GM12891 (cell line): Measurements from ENCODE around the gene SLC18A3.

Experiments
- POLR2A ChIP-seq: IDR thresholded peaks from 2 replicates; pipeline ENCODE4 v1.6.1; 2011; ENCODE audit warnings: low read depth, low read length, control low read depth
- POLR2AphosphoS5 ChIP-seq: IDR thresholded peaks from 2 replicates; pipeline ENCODE4 v1.6.1; 2011; ENCODE audit warnings: low read depth, low read length, control low read depth
- TAF1 ChIP-seq: IDR thresholded peaks from 2 replicates; pipeline ENCODE4 v1.6.1; 2011; ENCODE audit warnings: low read depth, low read length, control low read depth

GRCh38 chr10:49624629-49625028 lies 14.5 kb downstream of the SLC18A3 start:
- no peak for TF ChIP-seq POLR2A
- TF ChIP-seq POLR2AphosphoS5: no peak
- no peak for TF ChIP-seq TAF1
